Fibroblast of pulmonary artery (primary cell): ENCODE data around the gene LRRC4B.

Experiments used
- DNase-seq: peaks from one replicate; pipeline ENCODE4 v3.0.0-alpha.2; 2010; ENCODE audit warnings: low read depth
- H3K4me3 ChIP-seq: replicated peaks from 2 replicates; pipeline ENCODE4 v1.5.1; 2011; ENCODE audit warnings: low read depth, mild to moderate bottlenecking, control low read depth, low read length, moderate library complexity
- CTCF ChIP-seq: IDR thresholded peaks from 2 replicates; pipeline ENCODE4 v1.5.1; 2011; ENCODE audit warnings: mild to moderate bottlenecking, control low read depth, low read length, inconsistent platforms; ENCODE audit errors: missing control alignments

Gene LRRC4B

GRCh38 chr19:50567052-50567841, 988 bp downstream of the LRRC4B start:
- H3K4me3 ChIP-seq, result no peak overlapping the region
- TF ChIP-seq CTCF, result no peak
- DNase-seq, result no peak

GRCh38 chr19:50565984-50566903, 2.0 kb downstream of the LRRC4B start:
- no peak for DNase-seq
- no peak for TF ChIP-seq CTCF
- no peak overlapping the region for H3K4me3 ChIP-seq

GRCh38 chr19:50564229-50565105, 3.8 kb downstream of the LRRC4B start:
- no peak overlapping the region for H3K4me3 ChIP-seq
- TF ChIP-seq CTCF, result no peak
- DNase-seq, result no peak

GRCh38 chr19:50563597-50563996, 4.6 kb downstream of the LRRC4B start:
- TF ChIP-seq CTCF, result no peak
- no peak for DNase-seq
- no peak overlapping the region for H3K4me3 ChIP-seq

- no peak for TF ChIP-seq CTCF
- no peak overlapping the region for H3K4me3 ChIP-seq
- no peak for DNase-seq
Observed at GRCh38 chr19:50562996-50563395, 5.2 kb downstream of the LRRC4B start.

- TF ChIP-seq CTCF, result no peak
- H3K4me3 ChIP-seq, result no peak overlapping the region
- no peak for DNase-seq
Observed at GRCh38 chr19:50562329-50562728, 5.9 kb downstream of the LRRC4B start.
